HG03457 (cell line): ENCODE results near the gene MBP.

Source experiments
- ATAC-seq: cut with Tn5 transposase; IDR thresholded peaks from one replicate; pipeline ENCODE4 v1.9.1; 2021; ENCODE audit warnings: moderate number of reproducible peaks; ENCODE audit not compliant: unreplicated experiment

Gene MBP

DNA sequence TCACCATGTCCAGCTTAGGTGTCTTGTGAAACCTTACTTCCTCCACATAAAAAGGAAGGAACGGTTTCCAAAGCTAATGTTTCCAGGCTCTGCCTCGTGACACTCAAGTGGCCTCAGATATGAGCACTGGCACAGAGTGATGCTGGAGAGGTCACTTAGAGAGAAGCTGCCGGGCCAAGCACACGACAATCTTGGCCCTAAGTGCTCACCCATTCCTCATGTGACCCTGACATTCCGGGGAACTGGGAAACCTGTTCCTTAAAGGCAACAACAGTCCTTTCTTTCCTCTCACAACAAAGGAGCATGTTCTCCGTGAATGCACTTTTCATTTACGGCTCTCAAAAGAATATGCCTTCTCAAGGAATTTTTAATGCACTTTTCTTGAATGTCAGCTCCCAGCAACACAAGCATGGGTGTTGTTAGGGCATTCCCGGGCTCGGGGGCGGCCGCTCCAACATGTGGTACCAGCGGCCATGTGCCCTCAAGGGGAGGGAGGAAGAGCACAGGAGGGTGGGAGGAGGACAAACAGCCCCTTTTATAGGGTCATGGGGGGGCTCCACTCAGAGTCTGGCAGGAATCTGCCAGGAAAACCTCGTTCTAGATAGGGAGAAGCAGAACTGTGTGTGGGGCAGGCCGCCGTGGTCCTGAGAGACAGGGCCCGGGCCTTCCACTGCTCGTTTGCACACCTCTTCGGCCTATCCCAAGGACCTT lies 118.6 kb downstream of the MBP start:
- no peak for ATAC-seq

DNA sequence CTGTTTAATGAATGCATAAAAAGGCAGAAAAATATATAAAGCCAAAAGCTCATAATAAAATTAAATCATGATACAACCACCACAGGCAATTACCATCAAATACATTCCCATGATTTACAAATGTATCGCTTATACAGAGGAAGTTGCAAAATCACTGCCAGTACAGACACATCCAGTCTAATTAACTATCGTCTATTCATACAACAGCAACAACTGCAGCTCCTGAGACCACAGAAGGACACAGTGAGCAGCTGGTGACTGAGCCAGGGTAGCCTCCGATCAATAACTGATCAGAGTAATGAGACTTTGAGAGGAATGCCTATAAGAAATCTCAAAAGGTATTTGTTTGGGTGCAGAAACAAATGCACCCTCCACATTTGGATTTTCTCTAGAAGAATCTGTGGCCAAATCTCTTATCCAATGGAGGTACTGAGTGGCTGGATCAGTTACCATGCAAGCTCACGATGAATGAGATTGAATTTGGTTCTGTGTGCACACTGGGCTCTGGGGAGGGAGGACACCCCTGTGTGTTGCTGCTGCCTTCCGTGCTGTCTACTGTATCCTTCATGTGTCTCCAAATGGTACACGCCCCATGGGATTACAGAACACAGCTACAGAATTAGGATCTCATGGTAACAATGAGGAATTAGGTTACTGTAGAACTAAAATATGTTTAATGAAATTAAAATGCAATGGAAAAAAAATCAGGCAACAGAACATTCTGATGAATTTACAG lies 119.6 kb downstream of the MBP start:
- no peak for ATAC-seq

DNA sequence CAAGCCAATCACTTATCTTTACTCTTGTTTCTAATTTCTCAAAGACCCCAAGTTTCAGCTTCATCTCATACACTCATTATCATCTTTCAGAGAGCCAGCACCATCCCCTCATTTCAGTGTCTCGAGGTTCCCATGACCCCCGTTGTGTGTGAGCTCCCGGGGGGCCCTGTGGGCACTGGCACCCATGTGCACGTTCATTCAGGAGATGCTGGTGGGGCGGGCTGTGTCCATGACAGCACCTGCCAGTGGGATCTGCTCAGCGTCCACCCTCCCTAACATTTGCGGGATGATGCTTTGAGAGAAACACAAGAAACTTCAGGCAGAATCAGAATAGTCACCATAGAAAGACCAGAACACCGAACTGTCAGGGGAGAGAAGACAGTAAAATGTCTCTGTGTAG lies 120.5 kb downstream of the MBP start:
- ATAC-seq = no peak

DNA sequence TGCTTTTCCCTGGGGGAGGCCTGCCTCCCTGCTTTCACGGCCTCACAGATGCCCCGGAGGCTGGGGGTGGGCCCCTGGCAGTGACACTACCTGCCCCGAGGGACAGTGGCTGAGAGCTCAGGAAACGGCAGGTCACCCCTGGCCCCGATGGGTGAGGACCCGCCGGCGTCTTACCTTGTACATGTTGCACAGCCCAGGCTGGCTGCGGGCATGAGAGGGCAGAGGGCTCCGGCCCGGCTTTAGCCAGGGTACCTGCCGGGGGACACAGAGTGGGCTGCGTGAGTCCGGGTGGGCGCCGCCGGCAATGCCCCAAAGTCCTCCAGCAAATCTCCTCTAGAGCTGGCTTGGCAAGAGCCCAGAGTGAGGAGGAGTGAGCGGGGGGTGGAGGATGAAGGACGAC lies 122.9 kb downstream of the MBP start:
- ATAC-seq = no peak

DNA sequence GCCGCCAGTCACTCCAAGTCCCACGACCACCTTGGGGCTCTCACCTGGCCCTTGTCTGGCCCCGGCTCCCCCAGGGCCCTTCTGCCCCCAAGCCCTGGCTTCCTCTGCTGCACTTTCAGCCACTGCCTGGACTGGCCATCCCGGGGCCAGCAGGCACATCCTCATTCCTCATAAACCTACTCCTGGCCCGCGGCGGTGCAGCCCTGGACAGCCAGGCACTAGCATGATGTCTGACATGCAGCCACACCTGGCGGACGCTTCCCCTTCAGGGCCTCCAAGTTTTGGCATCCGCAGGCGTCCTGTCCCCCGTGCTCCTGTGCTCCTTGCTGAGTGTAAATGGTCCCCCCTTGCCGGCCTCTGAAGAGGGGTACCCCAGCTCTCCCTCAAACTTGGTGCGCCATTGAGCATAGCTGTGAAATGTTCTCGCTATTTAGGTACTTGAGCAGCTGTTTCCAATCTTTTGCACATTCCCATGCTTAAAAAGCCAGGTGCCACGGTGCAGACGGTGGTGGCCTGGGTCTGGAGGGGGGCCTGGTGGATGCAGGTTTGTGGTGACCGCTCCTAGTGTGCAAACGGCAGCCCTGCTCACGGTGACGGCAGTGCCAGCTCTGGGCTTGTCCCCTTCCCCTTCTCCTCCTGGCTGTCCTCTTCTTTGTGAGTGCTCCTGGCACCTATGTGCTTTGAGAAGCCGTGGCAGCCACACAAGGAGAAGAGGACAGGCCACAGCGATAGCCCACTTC lies 123.8 kb downstream of the MBP start:
- ATAC-seq = no peak

DNA sequence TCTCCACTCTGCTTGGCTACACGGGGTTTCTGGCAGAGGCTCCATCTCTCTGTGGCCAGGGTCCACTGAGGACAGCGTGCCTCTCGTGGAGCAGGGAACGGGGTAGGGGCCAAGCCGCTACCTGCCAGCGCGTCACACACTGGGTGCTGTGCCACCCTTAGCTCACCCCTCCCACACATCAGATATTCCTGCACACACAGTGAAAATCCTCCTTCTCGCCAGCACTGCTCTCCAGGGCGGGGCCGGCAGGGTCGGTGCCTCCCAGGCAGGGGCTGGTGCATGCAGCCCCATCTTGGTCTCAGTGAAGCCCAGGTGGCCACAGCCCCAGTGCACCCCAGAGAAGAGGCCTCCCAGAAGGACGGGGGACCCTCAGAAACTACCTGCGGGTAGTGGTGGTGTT lies 124.6 kb downstream of the MBP start:
- no peak for ATAC-seq

DNA sequence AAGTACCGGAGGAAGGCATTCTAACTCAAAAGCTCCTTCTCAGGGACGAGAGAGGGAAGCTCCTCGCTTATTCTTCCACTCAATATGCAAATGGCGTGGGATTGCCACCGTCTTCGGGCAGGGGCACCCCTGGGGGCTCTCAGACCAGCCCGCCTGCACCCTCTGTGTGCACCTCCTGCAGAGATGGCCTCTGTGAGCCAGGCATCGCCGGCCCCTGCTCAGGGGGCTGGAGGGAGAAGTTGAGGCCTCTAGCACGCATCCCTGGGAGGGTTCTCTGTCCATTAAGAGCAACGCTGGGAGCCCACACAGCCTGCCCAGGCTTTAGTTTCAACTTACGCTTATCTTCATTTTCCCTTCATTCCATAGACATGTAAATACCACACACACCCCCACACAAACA lies 125.3 kb downstream of the MBP start:
- no peak for ATAC-seq

DNA sequence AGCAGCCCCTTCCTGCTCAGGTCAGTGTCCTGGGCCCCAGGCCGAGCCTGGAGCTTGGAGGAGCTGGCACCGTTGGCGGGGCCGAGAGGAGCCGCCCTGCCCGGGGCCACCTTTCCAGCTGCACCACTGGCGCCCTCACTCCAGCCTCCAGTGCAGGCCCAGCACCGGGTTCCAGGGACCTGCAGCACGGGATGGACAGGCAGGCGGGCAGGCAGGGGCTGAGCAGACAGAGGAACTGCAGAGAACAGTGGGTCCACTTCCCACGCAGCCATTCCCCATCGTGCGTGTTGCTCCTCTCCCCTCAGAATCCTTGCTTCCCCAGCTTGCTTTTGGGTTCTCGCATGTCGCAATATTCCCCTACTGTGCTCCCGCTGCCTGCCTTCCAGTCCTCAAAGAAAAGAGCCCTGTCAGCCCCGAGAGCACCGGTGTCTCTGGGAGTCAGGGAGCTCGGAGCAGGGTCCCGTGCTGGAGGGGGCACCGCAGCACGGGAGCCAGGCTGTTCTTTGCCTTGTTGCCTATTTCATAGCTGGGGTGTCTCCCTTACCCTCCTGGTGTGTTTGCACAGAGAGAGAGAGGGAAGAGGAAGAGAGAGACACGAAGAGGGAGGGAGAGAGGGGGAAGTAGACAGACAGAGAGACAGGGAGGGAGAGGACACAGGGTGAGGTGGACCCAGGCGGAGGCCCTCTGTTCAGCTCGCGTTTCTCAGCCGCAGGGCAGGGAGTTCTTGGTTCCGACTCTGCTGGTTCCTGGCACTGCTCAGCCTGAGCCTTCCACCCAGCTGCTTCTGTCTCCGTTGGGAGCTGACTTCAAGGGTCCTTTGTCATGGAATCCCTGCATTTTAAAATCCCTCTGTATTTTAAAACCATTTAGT lies 126.0 kb downstream of the MBP start:
- ATAC-seq = no peak

DNA sequence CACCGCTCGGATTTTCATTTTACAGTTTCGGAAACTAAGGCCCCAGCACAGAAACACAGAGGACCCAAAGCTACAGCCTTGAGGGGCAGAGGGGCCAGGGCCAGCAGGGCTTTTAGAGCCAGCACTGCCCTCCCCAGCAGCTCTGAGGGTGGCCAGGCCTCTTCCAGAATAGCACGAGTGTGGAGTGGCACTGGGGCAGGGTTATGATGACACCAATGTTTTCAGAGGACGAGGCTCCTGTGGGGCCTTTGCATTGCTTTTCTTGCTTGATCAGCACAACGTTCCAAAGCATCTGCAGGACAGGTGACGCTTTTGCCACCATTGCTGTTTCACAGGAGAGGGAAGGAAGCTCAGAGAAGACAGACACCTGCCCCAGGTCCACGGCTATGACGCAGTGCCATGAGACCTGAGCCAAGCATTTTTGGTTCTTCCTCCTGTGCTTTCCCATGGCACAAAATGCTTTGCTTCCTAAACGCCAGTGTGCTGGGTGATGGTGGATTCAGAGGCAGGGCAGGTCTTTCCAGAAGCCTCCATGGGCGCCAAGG lies 126.9 kb downstream of the MBP start:
- ATAC-seq = no peak

DNA sequence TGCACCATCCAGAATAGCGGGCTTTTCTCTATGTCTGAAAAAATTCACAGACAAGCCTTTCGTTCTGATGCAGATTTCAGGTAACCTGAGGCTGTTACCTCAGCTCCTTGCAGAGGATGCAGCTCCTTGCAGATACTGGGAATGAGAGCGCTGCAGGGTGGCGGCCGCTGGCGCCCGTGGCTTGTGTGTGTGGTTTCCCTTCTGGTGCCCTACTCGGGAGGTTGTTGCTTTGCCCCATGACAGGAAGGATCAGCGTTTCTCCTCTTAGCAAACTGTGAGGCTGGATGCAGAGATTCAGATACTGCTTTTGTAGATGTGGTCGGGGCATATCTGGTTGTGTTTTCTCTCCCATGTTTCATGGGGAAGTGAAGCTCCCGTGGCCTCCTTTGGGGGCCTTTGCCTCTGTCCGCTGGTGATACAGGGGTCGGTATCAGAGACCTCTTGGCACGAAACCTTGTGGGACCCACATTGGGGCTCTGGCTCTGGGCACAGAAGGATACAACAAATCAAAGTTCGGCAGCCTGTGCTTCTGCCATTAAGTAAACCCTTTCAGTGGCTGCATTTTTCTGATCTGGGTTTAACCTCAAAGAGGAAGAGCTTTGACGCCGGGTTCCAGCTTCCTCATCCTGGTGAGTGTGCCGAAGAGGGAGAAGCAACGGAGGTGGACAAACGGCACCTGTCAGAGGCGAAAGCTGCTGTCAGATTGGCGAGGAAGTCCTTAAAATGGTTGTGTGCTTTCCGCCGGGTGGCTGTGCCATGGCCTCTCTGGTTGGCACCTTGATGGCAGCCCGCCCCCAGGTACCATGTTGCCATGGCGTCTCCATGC lies 127.8 kb downstream of the MBP start:
- no peak for ATAC-seq

DNA sequence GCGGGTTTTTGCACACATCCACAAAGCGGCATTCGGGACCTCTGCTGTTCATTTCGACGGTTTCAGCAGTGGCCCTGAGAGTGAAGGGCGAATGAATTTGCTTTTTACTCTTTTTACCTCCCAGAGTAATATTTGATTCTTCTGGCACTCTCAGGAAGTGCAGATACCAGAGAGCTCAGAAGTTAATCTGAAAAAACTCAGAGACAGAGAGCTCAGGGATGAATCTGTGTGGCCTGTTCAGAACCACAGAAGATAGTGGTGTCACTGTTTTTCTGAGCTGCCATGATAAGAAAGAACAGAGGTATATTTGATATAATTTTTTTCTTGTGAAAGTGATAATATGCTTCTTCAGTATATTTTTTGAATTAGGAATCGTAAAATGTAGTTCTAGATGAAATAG lies 129.3 kb downstream of the MBP start:
- no peak for ATAC-seq

DNA sequence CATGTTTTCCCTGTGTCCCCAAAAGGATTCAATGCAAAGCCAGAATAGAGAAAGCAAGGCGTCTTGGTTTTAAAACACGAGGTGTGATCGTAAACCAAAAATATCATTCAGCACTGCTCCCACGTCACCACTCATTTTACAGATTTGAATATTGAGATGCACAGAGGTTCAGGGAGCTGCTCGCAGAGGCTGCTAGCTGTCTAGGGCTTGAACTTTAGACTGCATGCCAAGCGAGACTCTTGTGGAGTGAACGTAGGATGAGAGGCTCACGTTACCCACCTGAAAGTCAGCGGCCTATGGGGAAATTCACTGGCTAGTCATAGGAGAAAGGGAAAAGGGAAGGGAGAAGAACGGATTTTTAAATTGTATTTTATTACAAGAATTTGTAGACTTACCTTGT lies 130.1 kb downstream of the MBP start:
- no peak for ATAC-seq

DNA sequence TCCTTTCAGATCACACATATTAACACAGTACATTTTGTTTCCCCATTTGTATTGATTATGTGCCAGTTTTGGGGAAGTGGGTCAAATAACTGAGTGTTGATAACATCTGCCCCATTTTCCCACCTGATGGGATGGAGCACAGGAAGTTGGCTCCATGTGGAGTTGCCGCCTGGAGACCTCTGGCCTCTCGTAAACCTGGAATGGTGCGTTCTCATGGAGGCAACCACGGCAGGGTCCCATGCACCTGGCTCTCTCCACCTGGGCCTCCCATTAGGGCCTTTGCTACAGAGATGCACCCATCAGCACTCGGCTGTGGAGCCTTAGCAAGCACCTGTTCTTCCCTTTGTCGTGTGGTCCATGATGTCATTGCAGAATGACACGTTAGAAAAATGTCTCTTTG lies 130.6 kb downstream of the MBP start:
- no peak for ATAC-seq

DNA sequence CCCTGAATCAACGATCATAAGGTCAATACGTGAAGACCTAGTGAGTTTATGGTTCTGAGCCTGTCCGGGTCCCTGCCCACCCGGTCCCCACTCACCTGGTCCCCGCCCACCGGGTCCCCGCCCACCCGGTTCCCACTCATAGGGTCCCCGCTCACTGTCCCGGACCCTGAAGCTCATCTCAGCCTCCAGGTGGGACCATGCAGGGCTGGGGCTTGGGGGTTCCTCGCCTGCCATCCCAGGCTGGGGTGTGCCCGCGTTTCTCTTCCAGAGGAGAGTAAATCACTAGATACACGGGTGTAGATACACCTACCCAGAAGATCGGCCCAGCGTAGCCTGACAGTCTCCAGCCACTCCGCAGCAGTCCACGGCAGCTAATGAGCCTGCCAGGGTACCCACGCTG lies 131.5 kb downstream of the MBP start:
- ATAC-seq = no peak

DNA sequence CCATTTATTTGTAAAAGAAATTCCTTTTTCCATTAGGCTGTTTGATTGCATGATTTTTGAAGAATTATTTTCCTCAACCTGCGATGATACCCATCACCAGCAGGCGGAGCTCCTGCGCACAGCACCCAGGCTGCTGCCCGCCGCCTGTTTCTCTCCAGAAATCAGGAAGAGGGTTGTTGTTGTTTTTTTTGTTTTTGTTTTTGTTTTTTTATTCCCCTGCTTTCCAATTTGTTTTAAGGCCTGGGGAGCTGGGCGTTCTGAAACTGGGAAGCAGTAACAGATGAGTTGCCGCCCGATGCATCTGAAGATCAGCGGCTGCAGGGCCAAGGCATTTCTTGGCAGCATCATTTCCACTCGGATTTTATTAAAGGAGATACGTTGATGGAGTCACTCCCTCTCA lies 132.1 kb downstream of the MBP start:
- ATAC-seq = no peak

DNA sequence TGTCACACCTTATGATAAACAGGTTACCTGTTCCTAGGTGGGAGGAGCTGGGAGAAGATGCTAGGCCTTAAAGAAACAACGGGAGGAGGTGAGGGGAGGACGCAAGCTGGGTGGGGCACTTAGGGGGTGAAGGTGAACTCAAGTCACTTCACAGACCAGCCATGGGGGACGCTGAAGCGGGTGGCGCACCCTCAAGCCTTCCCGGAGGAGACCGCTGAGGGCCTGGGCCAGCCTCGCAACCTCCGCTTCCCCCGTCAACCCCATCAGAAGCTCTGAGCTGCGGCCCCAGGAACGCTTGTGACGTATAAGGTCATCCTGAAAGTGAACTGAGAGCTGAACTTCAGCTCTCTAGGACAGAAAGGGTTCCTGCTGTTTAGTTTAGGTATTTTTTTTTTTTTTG lies 133.5 kb downstream of the MBP start:
- ATAC-seq = no peak

DNA sequence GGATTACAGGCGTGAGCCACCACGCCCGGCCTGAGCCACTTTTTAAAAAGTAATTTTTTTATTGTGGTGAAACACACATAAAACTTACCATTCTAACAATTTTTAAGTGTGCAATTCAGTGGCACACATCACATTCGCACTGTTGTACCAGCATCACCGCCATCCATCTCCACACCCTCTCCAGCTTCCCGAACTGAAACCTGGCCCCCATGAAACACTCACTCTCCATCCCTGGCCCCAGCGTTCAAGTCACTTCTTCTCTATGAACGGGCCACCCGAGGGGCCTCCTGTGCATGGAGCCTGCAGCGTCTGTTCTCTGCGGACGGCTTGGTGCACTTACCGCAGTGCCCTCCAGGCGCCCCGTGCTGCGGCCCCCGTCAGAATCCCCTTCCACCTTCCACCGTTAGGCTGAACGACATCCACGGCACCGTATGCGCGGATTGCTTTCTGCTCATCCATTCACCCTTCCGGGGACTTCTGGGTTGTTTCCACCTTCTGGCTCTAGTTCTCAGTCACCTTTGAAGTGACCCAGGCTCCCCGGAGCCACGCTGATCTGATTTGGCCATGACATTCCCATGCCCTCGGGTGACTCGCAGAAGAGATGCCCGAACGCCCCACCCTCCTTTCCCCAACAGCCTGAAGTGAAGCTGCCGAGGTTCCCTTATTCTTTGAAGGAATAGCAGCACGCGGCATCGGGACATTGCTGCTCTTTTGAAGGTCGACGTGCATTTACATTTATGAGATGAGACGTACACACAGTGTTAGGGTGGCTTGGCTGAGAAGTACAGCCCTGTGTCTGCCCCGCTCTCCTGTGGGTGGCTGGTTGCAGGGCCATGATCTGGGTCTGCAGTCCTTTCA lies 134.4 kb downstream of the MBP start:
- no peak for ATAC-seq

DNA sequence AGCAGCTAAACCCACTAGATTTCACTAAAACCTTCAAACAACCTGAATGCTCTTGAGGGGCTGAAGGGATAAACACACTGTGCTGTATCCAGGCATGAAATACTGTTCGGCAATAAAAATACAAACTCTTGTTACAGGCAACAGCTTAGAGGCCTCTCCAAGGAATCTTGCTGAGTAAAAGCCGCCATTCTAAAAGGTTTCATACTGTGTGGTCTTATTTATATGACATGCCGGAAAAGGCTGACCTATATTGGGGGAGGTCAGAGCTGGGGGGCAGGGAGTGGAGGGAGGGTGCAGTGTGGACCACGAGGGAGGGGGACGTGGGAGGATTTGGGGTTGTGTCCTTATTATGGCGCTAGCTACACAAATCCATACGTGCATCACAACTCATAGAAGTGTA lies 136.2 kb downstream of the MBP start:
- ATAC-seq = no peak

DNA sequence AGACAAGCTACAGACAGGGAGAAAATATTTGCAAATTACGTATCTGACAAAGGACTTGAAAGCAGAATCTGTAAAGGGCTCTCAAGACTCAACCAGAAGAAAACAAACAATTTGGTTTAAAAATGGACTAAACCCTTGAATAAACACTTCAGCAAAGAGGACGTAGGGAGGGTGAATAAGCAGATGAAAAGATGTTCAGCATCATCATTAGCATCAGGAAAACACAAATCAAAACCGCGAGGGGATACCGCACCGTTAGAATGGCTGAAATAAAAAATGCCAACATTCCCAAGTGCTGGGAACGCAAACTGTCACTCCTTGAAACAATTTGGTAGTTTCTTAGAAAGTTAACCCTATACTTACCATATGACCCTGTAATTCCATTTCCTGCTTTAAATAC lies 136.7 kb downstream of the MBP start:
- no peak for ATAC-seq
